VCaP (cell line): Measurements from ENCODE around the gene PTPN2.
"Not testable (repeated sequence)": the region's sequence is repeated elsewhere in the genome, so short reads cannot be mapped to it uniquely, and the experiment has no call there.

Source experiments
- H3K27ac ChIP-seq: fragments of 450-650 bp; 2 replicates; pipeline ENCODE4 v1.5.1; 2017
- TF ChIP-seq, protein P1 (sequence below): fragments of 450-650 bp; conservative IDR thresholded peaks from 2 replicates; pipeline ENCODE4 v1.5.1; 2017; ENCODE audit warnings: mild to moderate bottlenecking, moderate library complexity

The PTPN2 gene

DNA sequence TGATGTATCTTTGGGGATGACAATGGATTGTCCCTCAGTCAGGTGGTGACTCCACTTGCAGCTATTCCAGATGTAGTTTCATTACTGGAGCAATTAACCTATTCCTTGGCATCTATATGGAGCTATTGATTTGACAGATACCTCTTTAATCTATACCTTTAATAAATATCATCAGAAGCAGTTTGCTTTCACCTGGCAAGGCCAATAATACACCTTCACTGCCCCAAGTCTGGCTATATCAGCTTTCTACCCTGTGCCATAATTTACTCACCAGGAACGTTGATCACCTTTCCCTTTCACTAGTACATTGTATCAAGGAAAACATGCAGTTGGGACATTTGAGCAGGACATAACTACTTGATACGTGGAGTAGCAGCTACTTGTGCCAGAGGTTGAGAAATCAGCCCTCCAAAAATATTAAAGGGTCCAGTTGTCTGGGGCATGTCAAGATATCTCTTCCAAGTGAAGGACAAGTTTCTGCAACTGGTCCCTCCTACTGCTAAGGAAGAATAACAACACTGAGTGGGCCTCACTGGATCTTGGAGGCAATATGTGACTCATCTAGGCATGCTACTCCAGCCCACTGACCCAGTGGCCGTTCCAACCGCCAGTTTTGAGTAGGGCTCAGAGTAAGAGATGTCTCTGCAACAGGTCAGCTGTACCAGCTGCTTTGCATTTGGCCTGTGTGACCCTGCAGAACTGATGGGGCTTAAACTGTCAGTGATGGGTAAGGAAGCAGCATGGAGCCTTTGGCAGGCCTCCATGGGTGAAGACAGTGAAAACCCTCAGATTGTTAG, 114.2 kb downstream of the PTPN2 start:
- H3K27ac ChIP-seq = no peak overlapping the region
- TF ChIP-seq, protein P1, sequence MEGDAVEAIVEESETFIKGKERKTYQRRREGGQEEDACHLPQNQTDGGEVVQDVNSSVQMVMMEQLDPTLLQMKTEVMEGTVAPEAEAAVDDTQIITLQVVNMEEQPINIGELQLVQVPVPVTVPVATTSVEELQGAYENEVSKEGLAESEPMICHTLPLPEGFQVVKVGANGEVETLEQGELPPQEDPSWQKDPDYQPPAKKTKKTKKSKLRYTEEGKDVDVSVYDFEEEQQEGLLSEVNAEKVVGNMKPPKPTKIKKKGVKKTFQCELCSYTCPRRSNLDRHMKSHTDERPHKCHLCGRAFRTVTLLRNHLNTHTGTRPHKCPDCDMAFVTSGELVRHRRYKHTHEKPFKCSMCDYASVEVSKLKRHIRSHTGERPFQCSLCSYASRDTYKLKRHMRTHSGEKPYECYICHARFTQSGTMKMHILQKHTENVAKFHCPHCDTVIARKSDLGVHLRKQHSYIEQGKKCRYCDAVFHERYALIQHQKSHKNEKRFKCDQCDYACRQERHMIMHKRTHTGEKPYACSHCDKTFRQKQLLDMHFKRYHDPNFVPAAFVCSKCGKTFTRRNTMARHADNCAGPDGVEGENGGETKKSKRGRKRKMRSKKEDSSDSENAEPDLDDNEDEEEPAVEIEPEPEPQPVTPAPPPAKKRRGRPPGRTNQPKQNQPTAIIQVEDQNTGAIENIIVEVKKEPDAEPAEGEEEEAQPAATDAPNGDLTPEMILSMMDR = no peak

DNA sequence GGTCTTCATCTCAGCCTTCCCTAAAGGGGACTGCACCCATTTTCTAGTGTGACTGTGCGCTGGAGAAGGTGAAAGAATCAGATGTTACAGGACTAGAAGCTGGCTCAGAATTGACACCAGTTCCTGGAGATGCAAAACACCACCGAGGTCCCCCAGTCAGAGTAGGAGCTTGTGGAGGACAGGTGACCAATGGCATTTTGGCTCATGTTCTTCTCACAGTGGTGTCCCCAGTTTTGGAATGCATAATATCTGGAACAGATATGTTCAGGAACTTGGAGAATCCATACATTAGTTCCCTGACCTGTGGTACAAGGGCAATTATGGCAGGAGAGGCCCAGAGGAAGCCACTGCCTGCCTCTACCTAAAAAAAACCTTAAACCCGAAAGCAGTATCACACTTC, 114.9 kb downstream of the PTPN2 start:
- TF ChIP-seq, protein P1 = no peak
- H3K27ac ChIP-seq = no peak overlapping the region

DNA sequence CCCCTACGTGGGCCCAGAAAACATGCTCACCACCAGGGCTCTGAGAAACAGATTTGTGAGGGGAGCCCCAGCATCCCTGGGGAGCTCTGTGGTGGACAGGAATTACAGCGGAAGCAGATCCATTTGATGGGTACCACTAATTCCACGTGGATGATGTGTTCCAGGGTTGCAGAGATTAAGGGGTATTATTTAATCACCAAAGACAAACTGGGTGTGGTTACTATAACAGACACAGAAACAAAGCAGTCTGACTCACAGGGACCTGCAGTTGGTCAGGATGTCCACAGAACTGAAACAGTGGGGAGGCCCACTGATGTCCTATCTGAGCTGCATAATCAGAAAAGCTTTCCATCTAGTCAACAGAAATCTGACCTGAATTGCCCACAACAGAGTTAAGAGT, 115.4 kb downstream of the PTPN2 start:
- no peak overlapping the region for H3K27ac ChIP-seq
- TF ChIP-seq, protein P1 = no peak

DNA sequence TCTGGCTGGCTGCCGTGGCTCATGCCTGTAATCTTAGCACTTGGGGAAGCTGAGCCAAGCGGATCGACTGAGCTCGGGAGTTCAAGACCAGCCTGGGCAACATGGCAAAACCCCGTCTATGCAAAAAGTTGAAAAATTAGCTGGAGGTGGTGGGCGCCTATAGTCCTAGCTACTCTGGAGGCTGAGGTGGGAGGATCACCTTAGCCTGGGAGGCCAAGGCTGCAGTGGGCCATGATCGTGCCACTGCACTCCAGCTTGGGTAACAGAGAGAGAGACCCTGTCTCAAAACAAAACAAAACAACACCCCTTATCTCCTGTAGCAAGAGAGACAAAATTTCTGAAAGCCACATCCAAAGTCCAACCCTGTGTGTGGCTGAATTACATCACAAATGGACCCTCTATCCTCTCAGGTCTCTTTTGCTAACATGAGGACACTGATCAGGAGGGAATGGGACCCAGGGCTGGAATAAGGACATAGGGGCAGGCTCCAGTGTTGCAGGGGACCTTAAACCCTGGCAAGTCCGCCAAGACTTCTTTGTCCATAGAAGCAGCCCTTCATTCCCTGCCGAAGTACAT, 116.4 kb downstream of the PTPN2 start:
- H3K27ac ChIP-seq = no peak overlapping the region
- TF ChIP-seq, protein P1 = no peak

DNA sequence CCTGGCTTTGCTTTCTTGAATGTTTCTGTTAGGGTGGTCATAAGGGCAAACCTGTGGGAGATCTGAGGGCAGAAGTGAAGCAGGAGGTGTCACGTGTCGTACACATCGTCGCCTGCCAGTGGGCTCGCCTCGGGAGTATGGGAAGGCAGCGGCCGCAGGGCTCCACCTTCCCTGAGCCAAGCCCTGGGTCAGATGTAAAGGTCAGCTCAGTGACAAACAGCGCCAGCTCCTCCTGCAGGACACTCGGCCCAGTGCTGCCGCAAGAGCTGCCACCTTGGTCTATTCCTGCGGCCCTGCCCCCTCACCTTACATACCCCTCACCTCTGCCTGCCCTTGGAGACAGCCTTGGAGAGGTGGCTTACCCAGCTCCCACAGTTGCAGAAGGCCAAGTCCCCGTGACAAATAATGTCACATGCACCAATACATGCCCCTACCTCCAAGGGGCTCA, 117.0 kb downstream of the PTPN2 start:
- no peak overlapping the region for H3K27ac ChIP-seq
- TF ChIP-seq, protein P1 = no peak

DNA sequence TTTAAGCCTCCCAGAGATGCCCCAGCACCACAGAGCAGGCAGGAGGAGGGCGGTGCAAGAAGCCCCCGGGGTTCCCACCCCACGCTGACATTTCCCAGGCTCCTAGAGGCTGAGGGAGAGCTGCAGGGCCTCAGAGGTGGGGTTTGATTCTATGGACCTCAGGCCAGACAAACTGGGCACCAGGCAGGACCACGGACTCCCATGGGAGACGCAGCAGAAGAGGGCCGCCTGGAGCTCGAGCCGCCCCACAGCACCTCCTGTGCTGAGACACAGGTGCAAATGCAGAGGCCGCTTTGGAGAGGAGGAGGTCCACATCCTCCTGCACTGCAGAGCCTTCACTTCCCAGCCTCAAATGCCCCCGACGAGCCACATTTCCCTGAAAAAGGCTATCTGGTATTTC, 118.5 kb downstream of the PTPN2 start:
- no peak overlapping the region for H3K27ac ChIP-seq
- TF ChIP-seq, protein P1 = no peak

DNA sequence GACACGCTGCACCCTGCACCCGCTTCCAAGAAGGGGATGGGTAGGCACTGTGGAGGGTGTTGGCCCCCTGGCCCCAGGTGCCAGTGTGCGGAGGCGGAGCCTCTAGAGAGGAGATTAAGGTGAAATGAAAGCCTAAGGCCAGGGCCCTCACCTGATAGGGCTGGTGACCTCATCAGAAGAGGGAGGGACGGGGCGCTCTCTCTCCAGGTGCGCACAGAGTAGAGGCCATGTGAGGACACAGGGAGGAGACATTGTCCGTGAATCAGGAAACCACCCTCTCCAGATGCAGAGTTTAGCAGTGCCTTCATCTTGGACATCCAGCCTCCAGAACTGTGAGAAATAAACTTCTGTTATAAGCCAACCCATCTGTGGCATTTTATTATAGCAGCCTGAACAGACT, 118.9 kb downstream of the PTPN2 start:
- TF ChIP-seq, protein P1 = no peak

DNA sequence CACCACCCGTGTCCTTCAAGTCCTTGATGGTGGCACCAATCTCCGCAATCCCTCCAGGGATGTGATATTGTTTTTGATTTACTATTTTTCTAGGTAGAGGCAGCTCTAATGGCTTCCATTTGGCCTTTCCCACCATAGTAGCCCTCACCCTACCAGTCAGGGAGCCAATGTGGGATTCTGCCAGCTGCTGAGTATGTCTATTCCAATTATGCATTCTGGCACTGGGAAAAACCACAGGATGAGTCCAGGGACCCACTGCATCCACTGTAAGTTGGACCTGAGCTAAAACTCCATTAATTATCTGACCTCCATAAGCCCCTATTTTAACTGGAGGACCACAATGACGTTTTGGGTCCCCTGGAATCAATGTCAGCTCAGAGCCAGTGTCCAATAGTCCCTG, 125.5 kb downstream of the PTPN2 start:
- not testable (repeated sequence) for H3K27ac ChIP-seq

More for the DNA sequence above, 118.9 kb downstream of the PTPN2 start:
- no peak overlapping the region for H3K27ac ChIP-seq

DNA sequence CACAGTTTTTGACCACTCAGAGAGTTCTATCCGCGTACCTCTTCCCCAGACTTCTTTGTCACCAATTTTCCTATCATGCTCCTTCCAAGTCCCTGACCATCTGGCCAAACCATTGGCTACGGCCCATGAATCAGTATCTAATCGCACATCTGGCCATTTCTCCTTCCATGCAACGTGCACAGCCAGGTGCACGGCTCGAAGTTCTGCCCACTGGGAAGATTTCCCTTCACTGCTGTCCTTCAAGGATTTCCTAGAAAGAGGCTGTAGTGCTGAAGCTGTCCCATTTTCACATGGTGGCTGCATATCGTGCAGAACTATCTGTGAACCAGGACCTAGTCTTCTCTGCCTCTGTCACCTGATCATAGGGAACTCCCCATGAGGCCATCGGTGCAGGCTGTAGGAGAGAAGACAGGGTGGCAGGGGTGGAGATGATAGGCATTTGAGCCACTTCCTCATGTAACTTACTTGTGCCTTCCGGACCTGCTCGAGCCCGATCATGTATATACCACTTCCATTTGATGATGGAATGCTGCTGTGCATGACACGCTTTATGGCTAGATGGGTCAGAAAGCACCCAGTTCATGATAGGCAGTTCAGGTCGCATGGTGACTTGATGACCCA, 127.3 kb downstream of the PTPN2 start:
- H3K27ac ChIP-seq = not testable (repeated sequence)

DNA sequence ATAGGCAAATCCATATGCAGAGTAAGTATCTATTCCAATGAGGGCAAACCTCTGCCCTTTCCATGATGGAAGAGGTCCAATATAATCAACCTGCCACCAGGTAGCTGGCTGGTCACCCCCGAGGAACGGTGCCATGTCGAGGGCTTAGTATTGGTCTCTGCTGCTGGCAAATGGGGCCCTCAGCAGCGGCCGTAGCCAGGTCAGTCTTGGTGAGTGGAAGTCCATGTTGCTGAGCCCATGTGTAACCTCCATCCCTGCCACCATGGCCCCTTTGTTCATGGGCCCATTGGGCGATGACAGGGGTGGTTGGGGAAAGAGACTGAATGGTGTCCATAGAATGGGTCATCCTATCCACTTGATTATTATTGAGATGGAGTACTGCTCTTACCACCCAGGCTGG, 128.4 kb downstream of the PTPN2 start:
- H3K27ac ChIP-seq = not testable (repeated sequence)
